ENCODE data around the gene IGFL4.

GRCh38 chr19:46063201-46063600, 22.4 kb upstream of the IGFL4 start:
- no peak for TF ChIP-seq CTCF (IDR thresholded peaks at IDR 0.05; ENCODE audit: poor library complexity)
- no peak for TF ChIP-seq EZH2 (IDR thresholded peaks at IDR 0.05; ENCODE audit: borderline replicate concordance)

Data from hepatocyte (in vitro differentiated cells).